GM12872 (cell line): ENCODE measurements around the gene AGFG2.
A peak's percentile ranks its signal among the peaks of the same experiment; 100 is the strongest.

Experiments used
- TF ChIP-seq, protein P1 (sequence below): IDR thresholded peaks from 3 replicates; pipeline ENCODE4 v1.5.1; 2011; ENCODE audit warnings: low read depth, mild to moderate bottlenecking, low read length, moderate library complexity; ENCODE audit not compliant: insufficient read depth

Gene AGFG2

DNA sequence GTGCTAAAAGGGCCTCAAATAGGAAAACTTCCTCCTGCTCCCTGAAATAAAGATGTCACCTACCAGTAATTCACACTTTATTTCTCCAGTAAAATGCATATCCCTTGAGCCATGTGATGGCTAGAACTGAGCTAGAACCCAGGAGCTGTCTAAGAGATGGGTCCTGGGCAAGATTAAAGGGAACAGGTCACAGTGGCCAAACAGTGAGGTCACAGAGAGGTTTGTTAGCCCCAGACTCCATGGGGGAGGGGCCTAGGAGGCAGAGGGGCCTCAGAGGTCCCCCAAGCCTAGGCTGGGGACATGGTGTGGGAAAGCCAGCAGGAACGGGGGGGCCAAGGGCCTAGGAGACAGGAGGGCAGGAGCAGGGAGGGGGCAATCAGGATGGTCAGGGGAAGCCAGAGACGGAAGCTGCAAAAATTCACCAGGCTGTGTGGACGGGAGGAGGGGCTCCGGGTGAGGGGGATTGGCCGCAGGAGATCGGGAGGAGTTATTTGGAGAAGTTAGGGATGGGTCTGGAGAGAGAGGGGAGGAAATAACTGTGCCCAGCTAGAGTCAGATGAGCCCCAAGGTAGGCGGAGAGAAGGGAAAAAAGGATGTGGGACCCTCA lies 50.4 kb downstream of the AGFG2 start:
- TF ChIP-seq, protein P1, sequence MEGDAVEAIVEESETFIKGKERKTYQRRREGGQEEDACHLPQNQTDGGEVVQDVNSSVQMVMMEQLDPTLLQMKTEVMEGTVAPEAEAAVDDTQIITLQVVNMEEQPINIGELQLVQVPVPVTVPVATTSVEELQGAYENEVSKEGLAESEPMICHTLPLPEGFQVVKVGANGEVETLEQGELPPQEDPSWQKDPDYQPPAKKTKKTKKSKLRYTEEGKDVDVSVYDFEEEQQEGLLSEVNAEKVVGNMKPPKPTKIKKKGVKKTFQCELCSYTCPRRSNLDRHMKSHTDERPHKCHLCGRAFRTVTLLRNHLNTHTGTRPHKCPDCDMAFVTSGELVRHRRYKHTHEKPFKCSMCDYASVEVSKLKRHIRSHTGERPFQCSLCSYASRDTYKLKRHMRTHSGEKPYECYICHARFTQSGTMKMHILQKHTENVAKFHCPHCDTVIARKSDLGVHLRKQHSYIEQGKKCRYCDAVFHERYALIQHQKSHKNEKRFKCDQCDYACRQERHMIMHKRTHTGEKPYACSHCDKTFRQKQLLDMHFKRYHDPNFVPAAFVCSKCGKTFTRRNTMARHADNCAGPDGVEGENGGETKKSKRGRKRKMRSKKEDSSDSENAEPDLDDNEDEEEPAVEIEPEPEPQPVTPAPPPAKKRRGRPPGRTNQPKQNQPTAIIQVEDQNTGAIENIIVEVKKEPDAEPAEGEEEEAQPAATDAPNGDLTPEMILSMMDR, result no peak

DNA sequence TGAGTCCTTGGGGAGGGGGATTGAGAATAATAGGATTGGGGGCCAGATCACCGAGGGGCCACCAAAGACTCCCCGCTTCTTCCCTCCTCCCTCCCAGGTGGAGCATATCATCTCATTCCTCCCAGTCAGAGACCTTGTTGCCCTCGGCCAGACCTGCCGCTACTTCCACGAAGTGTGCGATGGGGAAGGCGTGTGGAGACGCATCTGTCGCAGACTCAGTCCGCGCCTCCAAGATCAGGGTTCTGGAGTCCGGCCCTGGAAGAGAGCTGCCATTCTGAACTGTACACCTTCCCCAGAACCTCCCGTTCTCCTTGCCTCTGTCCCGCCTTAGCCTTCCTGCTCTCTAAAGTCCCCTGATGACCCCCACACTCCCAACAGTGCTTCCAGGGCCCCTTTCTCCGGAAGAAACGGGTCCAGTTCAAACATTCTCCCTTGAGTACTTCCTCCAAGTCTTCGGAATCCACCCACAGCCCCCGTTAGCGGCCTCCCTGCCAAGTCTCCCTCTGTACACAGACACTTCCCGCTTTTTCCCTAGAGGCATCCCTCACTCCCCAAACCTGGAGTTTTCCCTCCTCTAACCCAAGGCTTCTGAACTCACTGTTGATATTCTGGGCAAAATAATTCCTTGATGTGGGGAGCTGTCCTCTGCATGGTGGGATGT lies 51.2 kb downstream of the AGFG2 start:
- TF ChIP-seq, protein P1, result no peak

- TF ChIP-seq, protein P1, result no peak
Observed at GRCh38 chr7:100591596-100591995, 52.6 kb downstream of the AGFG2 start.

DNA sequence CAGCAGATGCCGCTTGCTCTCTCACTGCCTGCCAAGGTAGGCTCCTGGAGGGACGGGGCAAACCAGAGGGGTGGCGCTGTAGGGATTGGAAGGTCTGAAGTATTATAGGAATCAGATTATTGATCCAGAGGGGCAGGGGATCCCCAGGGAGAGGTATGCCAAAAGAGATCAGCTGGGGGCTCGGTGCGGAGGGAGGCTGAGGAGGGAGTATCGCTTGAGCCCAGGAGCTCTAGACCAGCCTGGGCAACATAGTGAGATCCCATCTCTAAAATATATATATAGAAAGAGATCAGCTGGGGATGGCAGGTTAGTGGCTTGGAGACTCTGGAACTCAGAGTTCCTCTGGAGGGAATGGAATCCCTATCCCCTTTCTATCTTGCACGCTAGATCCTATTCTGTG lies 56.2 kb downstream of the AGFG2 start:
- TF ChIP-seq, protein P1, result no peak

GRCh38 chr7:100598425-100598824 lies 59.4 kb downstream of the AGFG2 start:
- TF ChIP-seq, protein P1, result no peak

DNA sequence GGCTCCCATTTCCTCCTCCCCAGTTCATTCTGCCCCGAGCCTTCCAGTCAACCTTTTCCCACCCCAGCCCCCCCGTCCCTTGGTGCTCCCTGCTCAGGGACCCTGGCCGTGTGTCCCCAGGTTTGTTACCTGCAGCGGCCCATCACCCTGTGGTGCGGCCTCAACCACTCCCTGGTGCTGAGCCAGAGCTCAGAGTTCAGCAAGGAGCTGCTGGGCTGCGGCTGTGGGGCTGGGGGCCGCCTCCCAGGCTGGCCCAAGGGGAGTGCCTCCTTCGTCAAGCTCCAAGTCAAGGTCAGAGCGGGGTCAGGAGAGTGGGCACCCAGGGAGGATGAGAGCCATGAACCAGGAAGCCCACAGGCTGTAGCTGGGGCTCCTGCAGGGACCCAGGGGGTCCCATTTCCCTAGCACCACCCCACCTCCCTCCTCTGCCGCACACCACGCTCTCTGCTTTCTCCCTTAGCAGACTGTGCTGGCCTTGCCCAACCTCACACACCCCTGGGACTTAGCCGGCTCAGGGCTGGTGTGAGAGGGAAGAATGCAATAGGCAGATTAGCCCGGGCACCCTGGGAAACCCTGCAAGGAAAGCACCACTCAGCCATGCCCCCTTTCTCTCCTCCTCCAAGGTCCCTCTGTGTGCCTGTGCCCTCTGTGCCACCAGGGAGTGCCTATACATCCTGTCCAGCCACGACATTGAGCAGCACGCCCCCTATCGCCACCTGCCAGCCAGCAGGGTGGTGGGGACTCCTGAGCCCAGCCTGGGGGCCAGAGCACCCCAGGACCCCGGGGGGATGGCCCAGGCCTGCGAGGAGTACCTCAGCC lies 61.1 kb downstream of the AGFG2 start:
- TF ChIP-seq, protein P1, result 0 out of 3 replicates have a peak, but pooled peaks have one; percentile 22

GRCh38 chr7:100600730-100601038 lies 61.7 kb downstream of the AGFG2 start:
- TF ChIP-seq, protein P1, result no peak
